ENCODE results near the gene FBLN1. TPM values are rescaled to one million over a fixed set of nuclear protein-coding genes. Genes with fewer than 3 reads are reported as not detected.

The FBLN1 gene
- total and polyA plus RNA-seq, 9 of the 15 experiments (the other 6 are each of a cell fraction or from before 2014, with no cell fraction given) = 0.66 TPM; not detected in 8

Small RNA genes lying within 50 kb of the gene (small RNA-seq; reads per million reads assigned to genes)
- not detected for gene RNU6-1161P

Other genes starting within 250 kb of the FBLN1 start
- gene UPK3A, start 217.9 kb upstream of the FBLN1 start, total RNA-seq (2014; rRNA removed) = not detected in 2 replicates
- not detected in 2 replicates for gene UPK3A, start 217.9 kb upstream of the FBLN1 start, total RNA-seq (2014; rRNA removed; fragmentation: Illumina TruSeq; extraction: Trizol)
- gene UPK3A, start 217.9 kb upstream of the FBLN1 start, total RNA-seq (2015; rRNA removed; fragmentation: Illumina TruSeq; extraction: Trizol) = not detected in 2 replicates
- not detected in 2 replicates for gene UPK3A, start 217.9 kb upstream of the FBLN1 start, total RNA-seq (2021)
- not detected in 2 replicates for gene UPK3A, start 217.9 kb upstream of the FBLN1 start, polyA plus RNA-seq (2011; rRNA removed)
- gene UPK3A, start 217.9 kb upstream of the FBLN1 start, polyA plus RNA-seq (2014; fragmentation: Illumina TruSeq; extraction: Trizol) = not detected in 2 replicates
- not detected for gene UPK3A, start 217.9 kb upstream of the FBLN1 start, polyA plus RNA-seq (2014; fragmentation: Nextera tagmentation; extraction: Ambion mirVana)
- gene UPK3A, start 217.9 kb upstream of the FBLN1 start, polyA plus RNA-seq (2014; rRNA removed) = not detected in 2 replicates
- 54.2 and 59.8 TPM in 2 replicates for gene FAM118A, start 192.9 kb upstream of the FBLN1 start, total RNA-seq (2014; rRNA removed)
- gene FAM118A, start 192.9 kb upstream of the FBLN1 start, total RNA-seq (2014; rRNA removed; fragmentation: Illumina TruSeq; extraction: Trizol) = 51.1 and 59.4 TPM in 2 replicates
- 54.9 and 57.5 TPM in 2 replicates for gene FAM118A, start 192.9 kb upstream of the FBLN1 start, total RNA-seq (2015; rRNA removed; fragmentation: Illumina TruSeq; extraction: Trizol)
- gene FAM118A, start 192.9 kb upstream of the FBLN1 start, total RNA-seq (2021) = 63.0 and 72.9 TPM in 2 replicates
- gene FAM118A, start 192.9 kb upstream of the FBLN1 start, polyA plus RNA-seq (2011; rRNA removed) = 205 and 223 TPM in 2 replicates
- gene FAM118A, start 192.9 kb upstream of the FBLN1 start, polyA plus RNA-seq (2014; fragmentation: Illumina TruSeq; extraction: Trizol) = 71.2 and 76.9 TPM in 2 replicates
- gene FAM118A, start 192.9 kb upstream of the FBLN1 start, polyA plus RNA-seq (2014; fragmentation: Nextera tagmentation; extraction: Ambion mirVana) = 10 to 100 TPM; 17.0 to 19.7 TPM
- gene FAM118A, start 192.9 kb upstream of the FBLN1 start, polyA plus RNA-seq (2014; rRNA removed) = 122 and 150 TPM in 2 replicates
- not detected in 2 replicates for gene SMC1B, start 89.3 kb upstream of the FBLN1 start, total RNA-seq (2014; rRNA removed)
- gene SMC1B, start 89.3 kb upstream of the FBLN1 start, total RNA-seq (2014; rRNA removed; fragmentation: Illumina TruSeq; extraction: Trizol) = not detected in 2 replicates
- gene SMC1B, start 89.3 kb upstream of the FBLN1 start, total RNA-seq (2015; rRNA removed; fragmentation: Illumina TruSeq; extraction: Trizol) = not detected in 2 replicates
- not detected in 2 replicates for gene SMC1B, start 89.3 kb upstream of the FBLN1 start, total RNA-seq (2021)
- gene SMC1B, start 89.3 kb upstream of the FBLN1 start, polyA plus RNA-seq (2011; rRNA removed) = not detected in 2 replicates
- gene SMC1B, start 89.3 kb upstream of the FBLN1 start, polyA plus RNA-seq (2014; fragmentation: Illumina TruSeq; extraction: Trizol) = not detected in 2 replicates
- under 1 TPM in 1 of 2 experiments, not detected in 1; 0.03 TPM for gene SMC1B, start 89.3 kb upstream of the FBLN1 start, polyA plus RNA-seq (2014; fragmentation: Nextera tagmentation; extraction: Ambion mirVana)
- gene SMC1B, start 89.3 kb upstream of the FBLN1 start, polyA plus RNA-seq (2014; rRNA removed) = not detected in 2 replicates
- gene RIBC2, start 89.2 kb upstream of the FBLN1 start, total RNA-seq (2014; rRNA removed) = not detected in 2 replicates
- gene RIBC2, start 89.2 kb upstream of the FBLN1 start, total RNA-seq (2014; rRNA removed; fragmentation: Illumina TruSeq; extraction: Trizol) = not detected in 2 replicates
- gene RIBC2, start 89.2 kb upstream of the FBLN1 start, total RNA-seq (2015; rRNA removed; fragmentation: Illumina TruSeq; extraction: Trizol) = not detected in 2 replicates
- gene RIBC2, start 89.2 kb upstream of the FBLN1 start, total RNA-seq (2021) = not detected in 2 replicates
- gene RIBC2, start 89.2 kb upstream of the FBLN1 start, polyA plus RNA-seq (2011; rRNA removed) = not detected in 2 replicates
- gene RIBC2, start 89.2 kb upstream of the FBLN1 start, polyA plus RNA-seq (2014; fragmentation: Illumina TruSeq; extraction: Trizol) = not detected in 2 replicates
- not detected for gene RIBC2, start 89.2 kb upstream of the FBLN1 start, polyA plus RNA-seq (2014; fragmentation: Nextera tagmentation; extraction: Ambion mirVana)
- gene RIBC2, start 89.2 kb upstream of the FBLN1 start, polyA plus RNA-seq (2014; rRNA removed) = not detected in 2 replicates
- 16.6 and 21.7 TPM in 2 replicates for gene ATXN10, start 169.0 kb downstream of the FBLN1 start, total RNA-seq (2014; rRNA removed)
- 32.2 and 35.3 TPM in 2 replicates for gene ATXN10, start 169.0 kb downstream of the FBLN1 start, total RNA-seq (2014; rRNA removed; fragmentation: Illumina TruSeq; extraction: Trizol)
- gene ATXN10, start 169.0 kb downstream of the FBLN1 start, total RNA-seq (2015; rRNA removed; fragmentation: Illumina TruSeq; extraction: Trizol) = 26.6 and 33.6 TPM in 2 replicates
- 66.7 and 72.9 TPM in 2 replicates for gene ATXN10, start 169.0 kb downstream of the FBLN1 start, total RNA-seq (2021)
- gene ATXN10, start 169.0 kb downstream of the FBLN1 start, polyA plus RNA-seq (2011; rRNA removed) = 165 and 190 TPM in 2 replicates
- 88.2 and 109 TPM in 2 replicates for gene ATXN10, start 169.0 kb downstream of the FBLN1 start, polyA plus RNA-seq (2014; fragmentation: Illumina TruSeq; extraction: Trizol)
- 10 to 100 TPM; 11.5 to 16.4 TPM for gene ATXN10, start 169.0 kb downstream of the FBLN1 start, polyA plus RNA-seq (2014; fragmentation: Nextera tagmentation; extraction: Ambion mirVana)
- gene ATXN10, start 169.0 kb downstream of the FBLN1 start, polyA plus RNA-seq (2014; rRNA removed) = 38.9 and 60.4 TPM in 2 replicates

Data from K562 (cell line).